Muscle layer of duodenum (tissue), 2 donors: Measurements from ENCODE around the gene GNAL.
"Not testable (repeated sequence)": the region's sequence is repeated elsewhere in the genome, so short reads cannot be mapped to it uniquely, and the experiment has no call there.

Experiments used
- H3K27ac ChIP-seq: one replicate; pipeline ENCODE4 v1.7.0; 2013; ENCODE audit warnings: mild to moderate bottlenecking, low read length
- H3K27me3 ChIP-seq: one replicate; pipeline ENCODE4 v1.7.0; 2013; ENCODE audit warnings: low read depth, mild to moderate bottlenecking, control low read depth, low read length
- H3K36me3 ChIP-seq, 2 donors: one replicate each; pipeline ENCODE4 v1.7.0; 2013; ENCODE audit warnings: low read length in 2 of 2, control low read depth in 1 of 2, mild to moderate bottlenecking in 1 of 2; ENCODE audit not compliant: insufficient read depth in 2 of 2, control insufficient read depth in 1 of 2
- H3K4me1 ChIP-seq, 2 donors: one replicate each; pipeline ENCODE4 v1.7.0; 2013; ENCODE audit warnings: low read length in 2 of 2, mild to moderate bottlenecking in 2 of 2, control low read depth in 1 of 2, moderate library complexity in 1 of 2; ENCODE audit not compliant: insufficient read depth in 2 of 2, control insufficient read depth in 1 of 2
- H3K4me3 ChIP-seq, 2 donors: one replicate each; pipeline ENCODE4 v1.7.0; 2013; ENCODE audit warnings: low read length in 2 of 2, low read depth in 1 of 2, mild to moderate bottlenecking in 1 of 2
- H3K9me3 ChIP-seq, 2 donors: one replicate each; pipeline ENCODE4 v1.7.0; 2013; ENCODE audit warnings: low read length in 2 of 2, control low read depth in 1 of 2, mild to moderate bottlenecking in 1 of 2; ENCODE audit not compliant: control insufficient read depth in 1 of 2
- donor health status: healthy.

Gene GNAL

GRCh38 chr18:11901826-11902438, 212.9 kb downstream of the GNAL start:
- Histone ChIP-seq H3K9me3 (no peaks in the 10 kb centered on the region), H3K36me3 (peaks cover 12 to 33% of the 10 kb centered on the region in 2 donors), H3K27me3 (no peaks in the 10 kb centered on the region), H3K4me1 (peaks cover 0 to 2% of the 10 kb centered on the region in 2 donors), H3K4me3 (no peak overlapping the region), H3K27ac (no peak overlapping the region)

- Histone ChIP-seq H3K9me3 (no peaks in the 10 kb centered on the region), H3K27ac (no peak overlapping the region), H3K4me3 (no peak overlapping the region), H3K36me3 (peaks cover 12 to 27% of the 10 kb centered on the region in 2 donors), H3K4me1 (peaks cover 0 to 8% of the 10 kb centered on the region in 2 donors), H3K27me3 (no peaks in the 10 kb centered on the region)
These were observed 213.6 kb downstream of the GNAL start for GRCh38 chr18:11902522-11903292.

GRCh38 chr18:11905613-11906012, 216.5 kb downstream of the GNAL start:
- no peak overlapping the region for H3K27ac ChIP-seq
- H3K27me3 ChIP-seq, result no peaks in the 10 kb centered on the region
- peaks cover 12 to 34% of the 10 kb centered on the region in 2 donors for H3K36me3 ChIP-seq
- H3K9me3 ChIP-seq, result no peaks in the 10 kb centered on the region
- peaks cover 0 to 8% of the 10 kb centered on the region in 2 donors for H3K4me1 ChIP-seq
- no peak overlapping the region for H3K4me3 ChIP-seq

GRCh38 chr18:11906176-11906575, 217.1 kb downstream of the GNAL start:
- peaks cover 12 to 34% of the 10 kb centered on the region in 2 donors for H3K36me3 ChIP-seq
- H3K9me3 ChIP-seq, result no peaks in the 10 kb centered on the region
- no peak overlapping the region for H3K4me3 ChIP-seq
- H3K27me3 ChIP-seq, result no peaks in the 10 kb centered on the region
- peaks cover 0 to 8% of the 10 kb centered on the region in 2 donors for H3K4me1 ChIP-seq
- H3K27ac ChIP-seq, result no peak overlapping the region

GRCh38 chr18:11906926-11907874, 218.1 kb downstream of the GNAL start:
- peak overlapping the region; percentile 77 to 93 for H3K4me3 ChIP-seq
- H3K27ac ChIP-seq, result peak overlapping the region; percentile 98
- no peaks in the 10 kb centered on the region for H3K27me3 ChIP-seq
- H3K36me3 ChIP-seq, result peaks cover 8 to 34% of the 10 kb centered on the region in 2 donors
- peaks cover 0 to 8% of the 10 kb centered on the region in 2 donors for H3K4me1 ChIP-seq
- no peaks in the 10 kb centered on the region for H3K9me3 ChIP-seq

GRCh38 chr18:11908182-11909060, 219.4 kb downstream of the GNAL start, which contains the start of gene MPPE1:
TSS of gene MPPE1 (minus strand) at chr18:11908317. CDS start at chr18:11897264, 11,053 bp downstream.
- no peaks in the 10 kb centered on the region for H3K27me3 ChIP-seq
- peaks cover 0 to 8% of the 10 kb centered on the region in 2 donors for H3K4me1 ChIP-seq
- H3K4me3 ChIP-seq, result peak within 1 kb of the TSS; percentile 77 to 93
- peaks cover 0 to 26% of the 10 kb centered on the region in 2 donors for H3K36me3 ChIP-seq
- peak within 1 kb of the TSS; percentile 98 for H3K27ac ChIP-seq
- no peaks in the 10 kb centered on the region for H3K9me3 ChIP-seq

GRCh38 chr18:11909061-11909455, 220.0 kb downstream of the GNAL start:
- peak overlapping the region; percentile 77 to 93 for H3K4me3 ChIP-seq
- no peaks in the 10 kb centered on the region for H3K27me3 ChIP-seq
- peaks cover 0 to 8% of the 10 kb centered on the region in 2 donors for H3K4me1 ChIP-seq
- peaks cover 0 to 23% of the 10 kb centered on the region in 2 donors for H3K36me3 ChIP-seq
- H3K27ac ChIP-seq, result peak overlapping the region; percentile 98
- H3K9me3 ChIP-seq, result no peaks in the 10 kb centered on the region

GRCh38 chr18:11909591-11910026, 220.5 kb downstream of the GNAL start:
- Histone ChIP-seq H3K9me3 (no peaks in the 10 kb centered on the region), H3K27ac (peak overlapping the region; percentile 98), H3K4me1 (peaks cover 0 to 8% of the 10 kb centered on the region in 2 donors), H3K27me3 (no peaks in the 10 kb centered on the region), H3K4me3 (peak overlapping the region in 1 of 2 donors; percentile 93), H3K36me3 (peaks cover 0 to 19% of the 10 kb centered on the region in 2 donors)

GRCh38 chr18:11916880-11917279, 227.8 kb downstream of the GNAL start:
- not testable (repeated sequence) for H3K27me3 ChIP-seq, H3K27ac ChIP-seq, H3K9me3 ChIP-seq, H3K4me1 ChIP-seq, H3K36me3 ChIP-seq, H3K4me3 ChIP-seq

- not testable (repeated sequence) for H3K9me3 ChIP-seq, H3K4me1 ChIP-seq, H3K36me3 ChIP-seq, H3K27ac ChIP-seq, H3K27me3 ChIP-seq, H3K4me3 ChIP-seq
These were observed 230.5 kb downstream of the GNAL start for GRCh38 chr18:11919522-11919921.
